ENCODE results near the gene UQCC2.

UQCC2 gene

GRCh38 chr6:33711140-33712129, at the start of gene UQCC2:
UQCC2 (minus strand) TSS chr6:33711700; CDS start chr6:33711686, 14 bp downstream.
- DNase-seq (ENCODE audit: low read depth in 3 of 3), result peak; percentile 95 to 97 (median 96)

GRCh38 chr6:33759887-33760629, 48.6 kb upstream of the UQCC2 start:
- no peak for DNase-seq (ENCODE audit: low read depth in 3 of 3)

GRCh38 chr6:33758815-33759216, 47.3 kb upstream of the UQCC2 start:
- no peak for DNase-seq (ENCODE audit: low read depth in 3 of 3)

DNA sequence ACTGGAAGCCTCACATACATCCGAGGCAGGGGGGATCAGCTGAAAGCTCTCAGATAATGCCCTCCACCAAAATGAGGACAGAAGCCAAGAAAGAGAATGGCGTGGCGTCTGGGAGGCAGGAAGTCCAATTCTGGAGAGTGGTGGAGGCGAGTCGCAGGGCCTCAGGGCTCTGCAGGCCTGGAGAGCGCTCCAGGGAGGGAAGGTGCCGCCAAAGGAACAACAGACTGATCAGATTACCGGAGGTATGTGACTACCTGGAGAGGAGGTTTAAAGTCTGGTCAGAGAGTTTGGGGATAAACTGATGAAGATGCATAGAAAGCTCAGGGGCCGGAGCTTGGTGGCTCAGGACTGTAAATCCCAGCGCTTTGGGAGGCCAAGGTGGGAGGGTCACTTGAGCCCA, 46.4 kb upstream of the UQCC2 start:
- no peak for DNase-seq (ENCODE audit: low read depth in 3 of 3)

- no peak for DNase-seq (ENCODE audit: low read depth in 3 of 3)
Observed at GRCh38 chr6:33757113-33757512, 45.6 kb upstream of the UQCC2 start.

DNA sequence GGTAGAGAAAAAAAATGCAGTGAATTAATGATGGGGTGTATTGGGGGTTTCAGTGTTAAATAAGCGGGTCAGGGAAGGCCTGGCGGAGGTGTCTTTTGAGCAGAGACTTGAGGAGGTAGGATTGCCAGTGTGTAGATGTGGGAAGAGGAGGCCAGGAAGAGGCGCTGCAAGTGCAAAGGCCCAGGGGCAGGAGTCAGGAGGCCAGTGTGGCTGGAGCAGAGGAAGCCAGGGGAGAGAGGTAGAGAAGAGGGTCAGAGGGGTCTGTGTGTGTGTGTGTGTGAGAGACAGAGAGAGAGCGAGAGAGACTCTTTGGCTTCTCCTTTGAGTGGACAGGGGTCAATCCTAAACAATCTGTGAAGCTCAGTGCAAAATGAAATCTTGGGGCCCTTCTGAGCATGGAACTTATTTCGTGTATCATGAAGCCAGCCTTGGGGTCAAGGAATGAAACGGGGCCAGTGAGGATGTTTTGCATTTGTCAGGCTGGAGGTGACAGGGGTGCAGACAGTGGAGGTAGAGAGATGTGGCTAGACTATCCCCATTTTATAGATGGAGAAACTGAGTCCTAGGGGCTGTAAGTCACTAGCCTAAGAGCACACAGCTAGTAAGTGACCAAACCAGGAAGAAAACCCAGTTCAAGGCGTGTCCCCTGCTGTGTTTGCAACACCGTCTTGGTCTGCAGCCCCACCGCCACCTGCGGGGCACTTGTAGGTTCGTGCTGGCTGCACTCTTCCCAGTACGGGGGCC, 44.9 kb upstream of the UQCC2 start:
- no peak for DNase-seq (ENCODE audit: low read depth in 3 of 3)

DNA sequence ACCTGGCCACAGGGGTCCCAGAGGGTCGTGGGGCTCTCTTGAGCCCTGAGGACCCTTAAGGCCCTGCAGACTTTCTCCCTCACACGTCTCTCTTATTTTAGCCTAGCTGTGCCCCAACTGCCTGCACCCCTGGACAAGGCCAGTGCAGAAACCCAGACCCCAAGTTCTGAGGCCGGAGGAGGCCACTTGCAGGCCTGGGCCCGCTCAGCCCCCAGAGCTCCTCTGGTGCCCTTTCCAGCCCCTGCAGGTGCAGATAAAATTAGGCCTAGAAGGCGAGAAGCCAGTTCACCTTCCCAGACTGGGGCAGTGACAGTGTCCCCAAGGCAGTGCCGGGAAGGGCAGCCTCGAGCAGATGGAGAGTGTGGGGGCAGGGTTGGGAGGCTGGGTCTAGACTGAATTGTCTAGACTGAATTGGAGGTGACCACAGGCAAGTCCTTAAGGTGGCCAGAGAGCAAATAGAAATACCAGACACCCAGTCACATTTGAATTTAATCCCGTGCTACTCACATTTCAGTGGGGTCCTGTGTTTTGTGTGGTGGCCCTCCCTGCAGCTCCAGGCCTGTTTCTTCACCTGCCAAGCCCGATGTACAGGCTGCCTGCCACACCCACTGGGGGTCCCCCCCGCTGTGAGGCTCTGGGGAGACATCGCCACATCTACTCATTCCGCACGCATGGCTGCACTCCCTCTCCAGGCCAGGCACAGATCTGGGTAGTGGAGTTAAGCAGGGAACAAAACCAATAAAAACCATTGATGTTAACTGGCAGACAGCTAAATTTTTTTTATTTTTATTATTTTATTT, 43.8 kb upstream of the UQCC2 start:
- DNase-seq (ENCODE audit: low read depth in 3 of 3), result no peak

- no peak for DNase-seq (ENCODE audit: low read depth in 3 of 3)
Observed at GRCh38 chr6:33754222-33754621, 42.7 kb upstream of the UQCC2 start.

DNA sequence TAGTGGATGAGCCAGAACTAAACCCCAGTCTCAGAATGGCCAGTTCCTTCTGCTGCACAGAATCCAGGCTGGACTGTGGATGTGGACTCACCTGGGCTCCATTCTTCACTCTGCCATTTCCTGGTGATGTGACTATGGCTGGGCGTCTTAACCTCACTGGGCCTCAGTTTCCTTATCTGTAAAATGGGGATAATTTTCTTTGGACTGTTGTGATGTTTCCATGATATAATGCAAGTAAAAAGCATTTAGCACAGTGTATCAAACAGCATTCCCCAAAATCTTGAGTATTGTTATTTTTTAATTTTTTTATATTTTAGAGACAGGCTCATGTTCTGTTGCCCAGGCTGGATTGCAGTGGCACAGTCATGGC, 41.1 kb upstream of the UQCC2 start:
- DNase-seq (ENCODE audit: low read depth in 3 of 3), result no peak

DNA sequence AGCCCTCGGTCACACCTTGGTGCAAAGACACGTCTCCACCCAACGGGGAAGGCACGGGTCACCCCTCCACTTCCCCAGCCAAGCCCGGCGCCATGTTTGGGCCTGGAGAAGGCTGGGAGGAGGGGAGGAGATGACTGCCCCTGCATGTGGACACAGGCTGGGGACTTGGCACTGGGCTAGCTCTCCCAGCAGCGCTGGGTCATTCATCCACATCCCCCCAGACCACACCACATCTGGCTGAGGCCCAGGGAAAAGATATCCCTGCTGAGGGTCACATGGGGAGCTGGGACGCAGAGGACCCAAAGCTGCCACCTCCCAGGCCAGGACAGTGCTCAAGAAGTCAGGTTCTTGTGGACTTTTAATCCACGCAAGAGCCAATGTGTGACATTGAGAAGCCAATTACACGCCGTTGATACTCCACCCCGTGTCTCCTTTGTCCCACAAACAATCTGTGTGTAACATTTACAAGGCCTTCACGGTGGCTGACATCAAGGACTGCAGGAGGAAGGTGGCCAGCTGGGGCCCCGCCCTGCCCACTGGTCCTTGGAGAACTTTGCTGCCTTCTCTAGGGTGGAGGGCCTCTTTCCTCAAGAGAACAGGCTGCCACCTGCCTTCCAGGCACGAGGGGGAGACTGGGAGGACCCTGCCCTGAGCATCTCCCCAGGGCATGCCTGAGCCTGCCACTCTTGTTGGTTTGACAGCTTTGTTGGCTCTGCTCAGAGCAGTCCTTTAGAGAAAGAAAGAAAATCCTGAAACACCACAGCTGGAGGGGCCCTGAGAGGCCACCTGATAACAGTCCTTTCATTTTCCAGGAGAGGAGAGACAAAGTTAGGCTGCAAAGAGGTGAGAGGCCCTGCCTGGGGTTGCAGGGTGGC, 40.5 kb upstream of the UQCC2 start:
- no peak for DNase-seq (ENCODE audit: low read depth in 3 of 3)

DNA sequence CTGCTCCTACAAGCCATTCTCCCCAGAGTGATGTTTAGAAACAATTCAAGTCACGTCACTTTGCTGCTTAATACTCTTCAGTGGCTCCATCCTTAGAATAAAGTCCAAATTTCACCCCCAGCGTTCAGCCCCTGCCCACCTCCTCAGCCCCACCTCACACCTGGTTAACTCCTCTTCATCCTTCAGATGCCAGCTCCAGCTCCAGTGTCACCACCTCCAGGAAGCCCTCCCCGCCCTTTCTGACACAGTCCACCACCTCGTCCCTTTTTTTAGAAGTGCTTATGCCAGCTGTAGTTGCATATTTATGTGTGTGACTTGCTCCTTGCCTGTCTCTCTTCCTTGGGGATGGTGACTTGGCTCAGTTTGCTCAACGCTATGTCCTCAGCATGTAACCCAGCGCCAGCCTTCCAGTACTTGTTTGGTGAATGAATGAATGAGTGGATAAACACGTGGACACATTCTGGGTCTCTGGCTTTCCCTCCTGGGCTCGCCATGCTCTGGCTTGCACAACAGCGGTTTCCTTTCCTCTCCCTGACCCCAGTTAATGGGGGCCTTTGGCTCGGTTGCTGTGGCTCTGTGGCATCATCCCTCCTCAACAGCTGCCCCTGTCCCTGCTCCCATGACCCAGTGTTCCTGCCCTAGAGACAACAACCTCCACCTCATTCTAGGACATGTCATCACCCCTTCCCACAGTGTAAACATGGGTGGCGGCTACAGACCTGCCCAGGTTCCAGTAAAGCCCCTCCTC, 38.9 kb upstream of the UQCC2 start:
- DNase-seq (ENCODE audit: low read depth in 3 of 3), result no peak

DNA sequence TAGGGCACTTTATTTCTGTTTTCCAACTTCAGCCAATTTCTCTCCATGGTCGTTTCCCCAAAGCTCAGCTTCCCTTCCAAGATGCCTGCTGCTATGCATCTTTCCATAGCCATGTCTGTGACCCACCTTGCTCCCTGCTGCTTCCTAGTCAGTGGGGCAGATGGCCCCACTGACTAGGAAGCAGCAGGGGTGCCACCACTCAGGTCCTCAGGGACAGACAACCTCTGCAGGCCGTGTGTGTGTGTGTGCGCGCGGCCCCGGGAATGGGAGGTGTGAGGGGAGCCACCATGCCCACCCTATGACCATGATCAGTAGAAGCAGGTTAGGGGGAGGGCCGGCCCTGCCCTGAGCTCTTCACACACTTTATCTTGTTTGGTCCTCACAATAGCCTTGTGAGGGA, 37.9 kb upstream of the UQCC2 start:
- no peak for DNase-seq (ENCODE audit: low read depth in 3 of 3)

GRCh38 chr6:33748841-33749240, 37.3 kb upstream of the UQCC2 start:
- no peak for DNase-seq (ENCODE audit: low read depth in 3 of 3)

DNA sequence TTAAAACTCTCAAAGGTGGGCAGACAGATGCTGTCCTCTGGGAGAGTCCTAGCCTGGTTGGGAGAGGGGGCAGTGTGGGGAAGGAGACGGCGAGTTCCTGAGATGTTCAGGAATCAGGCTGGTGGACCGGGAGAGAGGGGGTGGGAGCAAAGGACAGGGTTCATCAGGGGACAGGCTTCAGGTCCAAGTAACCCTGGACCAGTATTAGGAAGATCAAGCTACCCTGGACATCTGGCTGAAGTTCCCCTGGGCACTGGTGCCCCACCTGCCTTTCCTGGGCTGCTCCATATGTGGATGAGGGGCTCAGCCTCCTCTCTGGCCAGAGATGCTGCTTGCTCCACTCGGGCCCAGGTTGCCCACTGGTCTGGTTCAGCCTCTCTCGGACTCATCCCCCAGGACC, 36.3 kb upstream of the UQCC2 start:
- DNase-seq (ENCODE audit: low read depth in 3 of 3), result no peak

DNA sequence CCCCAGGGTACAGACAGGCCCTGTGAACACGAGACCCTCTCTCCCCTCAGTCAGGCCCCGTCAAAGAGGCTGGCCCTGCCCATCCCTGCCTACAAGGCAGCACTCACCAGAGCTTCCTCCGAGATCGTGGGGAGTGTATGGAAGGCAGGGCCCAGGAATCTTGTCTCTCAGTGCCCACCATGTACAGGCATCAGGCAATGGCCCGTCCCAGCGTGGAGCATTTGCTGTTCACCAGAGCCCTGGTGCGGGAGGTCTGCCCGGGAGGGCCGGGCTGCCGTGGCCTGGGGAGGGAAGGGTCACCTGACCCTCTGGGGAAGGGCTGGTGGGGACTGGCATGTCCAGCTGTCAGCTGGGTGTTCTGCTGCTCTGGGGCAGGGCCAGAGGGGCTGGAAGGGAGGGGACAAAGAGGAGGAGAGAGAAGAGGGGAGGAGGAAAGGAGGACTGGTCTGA, 35.2 kb upstream of the UQCC2 start, which contains the start of gene IP6K3:
IP6K3 (minus strand) TSS at position 255 of the 450 bp plus-strand sequence. CDS start 11,429 bp downstream, outside the sequence.
- no peak for DNase-seq (ENCODE audit: low read depth in 3 of 3)

- DNase-seq (ENCODE audit: low read depth in 3 of 3), result no peak
Observed at GRCh38 chr6:33746036-33746600, 34.6 kb upstream of the UQCC2 start.

- no peak for DNase-seq (ENCODE audit: low read depth in 3 of 3)
Observed at GRCh38 chr6:33745548-33745947, 34.0 kb upstream of the UQCC2 start.

- DNase-seq (ENCODE audit: low read depth in 3 of 3), result no peak
Observed at GRCh38 chr6:33744895-33745546, 33.5 kb upstream of the UQCC2 start.

Data from stimulated activated CD4-positive, alpha-beta T cell treated with anti-CD3 and anti-CD28 coated beads, TNF-alpha, amount 100 ng/mL, for 4 hours (primary cell).